ENCODE data around the gene MINDY3.

Gene MINDY3

GRCh38 chr10:15739254-15739970 lies 120.9 kb downstream of the MINDY3 start:
- no peak for TF ChIP-seq CTCF (IDR thresholded peaks at IDR 0.05; ENCODE audit: low read depth, low read length, missing control alignments)
- DNase-seq (ENCODE audit: low read depth) = no peak
- H3K4me3 ChIP-seq (ENCODE audit: low read depth, low read length) = no peak overlapping the region

- TF ChIP-seq CTCF (IDR thresholded peaks at IDR 0.05; ENCODE audit: low read depth, low read length, missing control alignments) = no peak
- no peak overlapping the region for H3K4me3 ChIP-seq (ENCODE audit: low read depth, low read length)
- DNase-seq (ENCODE audit: low read depth) = no peak
Measured at GRCh38 chr10:15738270-15738925, 121.9 kb downstream of the MINDY3 start.

- no peak for TF ChIP-seq CTCF (IDR thresholded peaks at IDR 0.05; ENCODE audit: low read depth, low read length, missing control alignments)
- no peak for DNase-seq (ENCODE audit: low read depth)
- H3K4me3 ChIP-seq (ENCODE audit: low read depth, low read length) = no peak overlapping the region
Measured at GRCh38 chr10:15737656-15738055, 122.7 kb downstream of the MINDY3 start.

GRCh38 chr10:15735763-15736162 lies 124.5 kb downstream of the MINDY3 start:
- no peak for DNase-seq (ENCODE audit: low read depth)
- no peak overlapping the region for H3K4me3 ChIP-seq (ENCODE audit: low read depth, low read length)
- TF ChIP-seq CTCF (IDR thresholded peaks at IDR 0.05; ENCODE audit: low read depth, low read length, missing control alignments) = no peak

- no peak for TF ChIP-seq CTCF (IDR thresholded peaks at IDR 0.05; ENCODE audit: low read depth, low read length, missing control alignments)
- no peak for DNase-seq (ENCODE audit: low read depth)
- H3K4me3 ChIP-seq (ENCODE audit: low read depth, low read length) = no peak overlapping the region
Measured at GRCh38 chr10:15730341-15730740, 130.0 kb downstream of the MINDY3 start.

- H3K4me3 ChIP-seq (ENCODE audit: low read depth, low read length) = no peak overlapping the region
- no peak for DNase-seq (ENCODE audit: low read depth)
- no peak for TF ChIP-seq CTCF (IDR thresholded peaks at IDR 0.05; ENCODE audit: low read depth, low read length, missing control alignments)
Measured at GRCh38 chr10:15729890-15730289, 130.4 kb downstream of the MINDY3 start.

All from GM12864 (cell line).